SKM-1 (cell line): ENCODE measurements around the gene LTF.
"Not testable (repeated sequence)": the region's sequence is repeated elsewhere in the genome, so short reads cannot be mapped to it uniquely, and the experiment has no call there.

Experiments
- DNase-seq: peaks from one replicate; lab custom pipeline; 2025; ENCODE audit not compliant: unreplicated experiment; lab: John Stamatoyannopoulos, UW

The LTF gene

GRCh38 chr3:46464326-46465195 lies at the start of gene LTF:
LTF (minus strand) TSS chr3:46464905; CDS start chr3:46464867, 38 bp downstream.
- no peak for DNase-seq

GRCh38 chr3:46512191-46512749 lies 47.6 kb upstream of the LTF start:
- DNase-seq: no peak

- no peak for DNase-seq
These were observed 45.0 kb upstream of the LTF start for GRCh38 chr3:46509661-46510187.

GRCh38 chr3:46508850-46509591 lies 44.3 kb upstream of the LTF start:
- no peak for DNase-seq

- no peak for DNase-seq
These were observed 41.8 kb upstream of the LTF start for GRCh38 chr3:46506526-46506925.

- no peak for DNase-seq
These were observed 41.2 kb upstream of the LTF start for GRCh38 chr3:46505953-46506352.

- DNase-seq: no peak
These were observed 40.1 kb upstream of the LTF start for GRCh38 chr3:46504789-46505188.

- DNase-seq: no peak
These were observed 38.6 kb upstream of the LTF start for GRCh38 chr3:46503200-46503874.

GRCh38 chr3:46501702-46502101 lies 37.0 kb upstream of the LTF start:
- DNase-seq: no peak

- DNase-seq: no peak
These were observed 36.2 kb upstream of the LTF start for GRCh38 chr3:46500656-46501635.

- no peak for DNase-seq
These were observed 34.3 kb upstream of the LTF start for GRCh38 chr3:46498916-46499519.

GRCh38 chr3:46497556-46498265 lies 33.0 kb upstream of the LTF start, which contains the start of gene RTP3:
RTP3 (plus strand) TSS chr3:46497976; CDS start chr3:46498063, 87 bp downstream.
- no peak for DNase-seq

- DNase-seq: peak; percentile 19
These were observed 32.2 kb upstream of the LTF start for GRCh38 chr3:46496746-46497555.

GRCh38 chr3:46495901-46496456 lies 31.3 kb upstream of the LTF start:
- DNase-seq: no peak

GRCh38 chr3:46494491-46494890 lies 29.8 kb upstream of the LTF start:
- DNase-seq: not testable (repeated sequence)

- DNase-seq: no peak
These were observed 28.3 kb upstream of the LTF start for GRCh38 chr3:46492890-46493547.
